Liver (tissue), 9 donors: ENCODE results near the gene KRTAP4-16. TPM values are rescaled to one million over a fixed set of nuclear protein-coding genes. Genes with fewer than 3 reads are reported as not detected.

Experiments
- DNase-seq: peaks from one replicate; pipeline ENCODE4 v3.0.0-alpha.2; 2017; ENCODE audit warnings: low spot score
- H3K27ac ChIP-seq, 2 donors: one replicate each; pipeline ENCODE4 v1.7.0; 2013; ENCODE audit warnings: inconsistent platforms in 2 of 2, low read length in 2 of 2, control low read depth in 1 of 2, low read depth in 1 of 2, mild to moderate bottlenecking in 1 of 2
- H3K27me3 ChIP-seq, 4 donors: one replicate each; pipeline versions ENCODE4 v1.6.1 to v1.7.0; 2013; ENCODE audit warnings: low read length in 3 of 4, inconsistent platforms in 1 of 4, mild to moderate bottlenecking in 1 of 4, moderate library complexity in 1 of 4; ENCODE audit not compliant: control insufficient read depth in 4 of 4, insufficient read depth in 4 of 4
- H3K36me3 ChIP-seq, 4 donors: one replicate each; pipeline versions ENCODE4 v1.6.1 to v1.7.0; 2013; ENCODE audit warnings: low read length in 3 of 4, mild to moderate bottlenecking in 3 of 4, low read depth in 1 of 4, moderate library complexity in 1 of 4; ENCODE audit not compliant: control insufficient read depth in 4 of 4, insufficient read depth in 3 of 4
- H3K4me1 ChIP-seq, 4 donors: one replicate each; pipeline versions ENCODE4 v1.6.1 to v1.7.0; 2013; ENCODE audit warnings: low read length in 3 of 4, mild to moderate bottlenecking in 3 of 4, moderate library complexity in 1 of 4; ENCODE audit not compliant: control insufficient read depth in 4 of 4, insufficient read depth in 4 of 4
- H3K4me3 ChIP-seq, 3 donors: one replicate each; pipeline versions ENCODE4 v1.6.1 to v1.7.0; 2013; ENCODE audit warnings: low read length in 3 of 3, control low read depth in 1 of 3, low read depth in 1 of 3, mild to moderate bottlenecking in 1 of 3
- H3K9ac ChIP-seq, 2 donors: one replicate each; pipeline ENCODE4 v1.7.0; 2013; ENCODE audit warnings: low read length in 2 of 2, mild to moderate bottlenecking in 2 of 2, moderate library complexity in 2 of 2, control low read depth in 1 of 2, low read depth in 1 of 2
- H3K9me3 ChIP-seq, 4 donors: one replicate each; pipeline versions ENCODE4 v1.6.1 to v1.7.0; 2013; ENCODE audit warnings: low read length in 3 of 4; ENCODE audit not compliant: control insufficient read depth in 4 of 4
- EGR1 ChIP-seq, 2 donors: IDR thresholded peaks; 2 replicates each; pipeline ENCODE4 v1.6.1; 2016 to 2018; ENCODE audit warnings: antibody characterized with exemption in 2 of 2, low read depth in 2 of 2
- FOXA2 ChIP-seq: IDR thresholded peaks from 2 replicates; pipeline ENCODE4 v1.6.1; 2016; ENCODE audit warnings: antibody characterized with exemption
- HNF4G ChIP-seq: IDR thresholded peaks from 2 replicates; pipeline ENCODE4 v1.6.1; 2016; ENCODE audit warnings: antibody characterized with exemption
- JUND ChIP-seq, 2 donors: IDR thresholded peaks; 2 replicates each; pipeline ENCODE4 v1.6.1; 2016; ENCODE audit warnings: antibody characterized with exemption in 2 of 2
- RXRA ChIP-seq, 2 donors: IDR thresholded peaks; 2 replicates each; pipeline ENCODE4 v1.6.1; 2017 to 2018; ENCODE audit warnings: antibody characterized with exemption in 2 of 2, mild to moderate bottlenecking in 1 of 2
- TAF1 ChIP-seq: conservative IDR thresholded peaks from 2 replicates; pipeline ENCODE4 v1.6.1; 2016; ENCODE audit warnings: antibody characterized with exemption, mild to moderate bottlenecking
- YY1 ChIP-seq: IDR thresholded peaks from 2 replicates; pipeline ENCODE4 v1.6.1; 2016; ENCODE audit warnings: antibody characterized with exemption, mild to moderate bottlenecking
- WGBS: extraction: QIAGEN DNeasy Blood & Tissue Kit; methylation state at CpG from one replicate; pipeline ENCODE4 v1.1.7; 2013; 5-methylcytosine and 5-hydroxymethylcytosine counted together
- polyA plus RNA-seq, 2 donors: library from polyadenylated mRNA; stranded (reverse) in 1 of 2; unstranded in 1 of 2; fragments of 200-250 nt in 1 of 2; fragments of >200 nt in 1 of 2; fragmentation: Nextera tagmentation in 1 of 2; extraction: Ambion mirVana in 1 of 2; gene quantifications; one replicate each; pipeline versions ENCODE4 v1.2.1 to v1.2.3, GENCODE V29; 2013 to 2015
- total RNA-seq, 2 donors: library from RNA; depleted of rRNA; stranded (reverse); fragments of >200 nt; gene quantifications; one replicate each; pipeline ENCODE4 v1.2.3, GENCODE V29; 2014
- TF ChIP-seq, protein P1 (sequence below): IDR thresholded peaks from 2 replicates; pipeline ENCODE4 v1.6.1; 2016; ENCODE audit warnings: antibody characterized with exemption
- TF ChIP-seq, protein P2 (sequence below): IDR thresholded peaks from 2 replicates; pipeline ENCODE4 v1.6.1; 2016; ENCODE audit warnings: antibody characterized with exemption
- TF ChIP-seq, protein P3 (sequence below): IDR thresholded peaks from 2 replicates; pipeline ENCODE4 v1.6.1; 2016; ENCODE audit warnings: antibody characterized with exemption
- TF ChIP-seq, protein P4 (sequence below): IDR thresholded peaks from 2 replicates; pipeline ENCODE4 v1.6.1; 2016; ENCODE audit warnings: antibody characterized with exemption, mild to moderate bottlenecking
- donor health status: healthy.
- donor health status: healthy.
- donor health status: healthy.
- donor health status: healthy.
- donor health status: healthy.

The KRTAP4-16 gene
- total and polyA plus RNA-seq, 4 donors: not detected

DNA sequence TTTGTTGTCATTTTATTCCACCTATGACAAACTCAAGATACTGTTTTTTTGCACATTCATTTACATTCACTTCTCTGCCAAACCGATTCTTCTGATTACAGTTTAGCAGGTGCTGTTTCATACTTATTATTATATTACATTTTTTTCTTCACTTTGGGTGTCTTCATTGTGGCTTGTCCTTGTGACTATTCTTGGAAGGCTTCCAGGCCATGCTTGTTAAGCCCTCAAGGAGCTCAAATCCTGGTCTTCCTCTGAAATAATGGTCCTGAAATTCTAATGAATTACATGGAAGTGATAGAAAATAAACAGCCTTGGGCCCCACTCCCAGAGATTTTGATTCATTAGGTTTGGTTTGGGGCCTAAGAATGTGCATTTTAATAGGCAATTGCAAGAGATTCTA is 37.7 kb downstream of the KRTAP4-16 start:
- 83% methylated on average over 1 of the region's 1 CpG for WGBS
- H3K4me1 ChIP-seq: no peaks in the 10 kb centered on the region
- no peaks in the 10 kb centered on the region for H3K9me3 ChIP-seq
- no peaks in the 10 kb centered on the region for H3K36me3 ChIP-seq
- H3K27me3 ChIP-seq: peaks cover 0 to 8% (median 0%) of the 10 kb centered on the region in 4 donors
- no peak overlapping the region for H3K4me3 ChIP-seq
- H3K27ac ChIP-seq: no peak overlapping the region
- H3K9ac ChIP-seq: no peak overlapping the region
- no peak for TF ChIP-seq YY1
- TF ChIP-seq EGR1 (IDR thresholded peaks at IDR 0.05; ENCODE audit: low read depth in 2 of 2): no peak
- TF ChIP-seq HNF4G: no peak
- no peak for TF ChIP-seq FOXA2
- TF ChIP-seq, protein P1, sequence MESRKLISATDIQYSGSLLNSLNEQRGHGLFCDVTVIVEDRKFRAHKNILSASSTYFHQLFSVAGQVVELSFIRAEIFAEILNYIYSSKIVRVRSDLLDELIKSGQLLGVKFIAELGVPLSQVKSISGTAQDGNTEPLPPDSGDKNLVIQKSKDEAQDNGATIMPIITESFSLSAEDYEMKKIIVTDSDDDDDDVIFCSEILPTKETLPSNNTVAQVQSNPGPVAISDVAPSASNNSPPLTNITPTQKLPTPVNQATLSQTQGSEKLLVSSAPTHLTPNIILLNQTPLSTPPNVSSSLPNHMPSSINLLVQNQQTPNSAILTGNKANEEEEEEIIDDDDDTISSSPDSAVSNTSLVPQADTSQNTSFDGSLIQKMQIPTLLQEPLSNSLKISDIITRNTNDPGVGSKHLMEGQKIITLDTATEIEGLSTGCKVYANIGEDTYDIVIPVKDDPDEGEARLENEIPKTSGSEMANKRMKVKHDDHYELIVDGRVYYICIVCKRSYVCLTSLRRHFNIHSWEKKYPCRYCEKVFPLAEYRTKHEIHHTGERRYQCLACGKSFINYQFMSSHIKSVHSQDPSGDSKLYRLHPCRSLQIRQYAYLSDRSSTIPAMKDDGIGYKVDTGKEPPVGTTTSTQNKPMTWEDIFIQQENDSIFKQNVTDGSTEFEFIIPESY: no peak
- no peak for TF ChIP-seq TAF1
- TF ChIP-seq, protein P2, sequence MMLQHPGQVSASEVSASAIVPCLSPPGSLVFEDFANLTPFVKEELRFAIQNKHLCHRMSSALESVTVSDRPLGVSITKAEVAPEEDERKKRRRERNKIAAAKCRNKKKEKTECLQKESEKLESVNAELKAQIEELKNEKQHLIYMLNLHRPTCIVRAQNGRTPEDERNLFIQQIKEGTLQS: no peak
- no peak for DNase-seq

DNA sequence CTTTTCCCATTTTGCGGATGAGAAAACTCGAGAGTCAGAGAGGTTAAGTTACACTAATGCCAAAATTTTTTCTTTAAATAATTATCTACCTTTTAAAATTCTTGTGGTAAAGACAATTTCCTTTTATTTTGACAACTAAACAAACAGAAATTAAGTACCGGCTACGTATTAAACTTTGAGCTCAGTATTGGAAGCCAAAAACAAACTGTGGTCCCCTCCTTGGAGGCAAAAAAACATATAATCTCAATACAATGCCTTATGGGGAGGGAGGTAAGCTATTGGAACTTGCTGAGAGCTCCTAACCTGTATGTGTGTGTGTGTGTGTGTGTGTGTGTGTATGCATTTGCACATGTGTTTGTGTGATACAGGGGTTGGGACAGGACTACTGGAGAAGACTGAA is 38.6 kb downstream of the KRTAP4-16 start:
- WGBS: 77% methylated on average over 4 of the region's 4 CpGs
- TF ChIP-seq, protein P1: no peak
- TF ChIP-seq RXRA (IDR thresholded peaks at IDR 0.05): no peak
- TF ChIP-seq HNF4G: no peak
- TF ChIP-seq FOXA2: no peak
- TF ChIP-seq, protein P3, sequence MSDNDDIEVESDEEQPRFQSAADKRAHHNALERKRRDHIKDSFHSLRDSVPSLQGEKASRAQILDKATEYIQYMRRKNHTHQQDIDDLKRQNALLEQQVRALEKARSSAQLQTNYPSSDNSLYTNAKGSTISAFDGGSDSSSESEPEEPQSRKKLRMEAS: no peak
- no peak for TF ChIP-seq JUND (IDR thresholded peaks at IDR 0.05)
- TF ChIP-seq, protein P4, sequence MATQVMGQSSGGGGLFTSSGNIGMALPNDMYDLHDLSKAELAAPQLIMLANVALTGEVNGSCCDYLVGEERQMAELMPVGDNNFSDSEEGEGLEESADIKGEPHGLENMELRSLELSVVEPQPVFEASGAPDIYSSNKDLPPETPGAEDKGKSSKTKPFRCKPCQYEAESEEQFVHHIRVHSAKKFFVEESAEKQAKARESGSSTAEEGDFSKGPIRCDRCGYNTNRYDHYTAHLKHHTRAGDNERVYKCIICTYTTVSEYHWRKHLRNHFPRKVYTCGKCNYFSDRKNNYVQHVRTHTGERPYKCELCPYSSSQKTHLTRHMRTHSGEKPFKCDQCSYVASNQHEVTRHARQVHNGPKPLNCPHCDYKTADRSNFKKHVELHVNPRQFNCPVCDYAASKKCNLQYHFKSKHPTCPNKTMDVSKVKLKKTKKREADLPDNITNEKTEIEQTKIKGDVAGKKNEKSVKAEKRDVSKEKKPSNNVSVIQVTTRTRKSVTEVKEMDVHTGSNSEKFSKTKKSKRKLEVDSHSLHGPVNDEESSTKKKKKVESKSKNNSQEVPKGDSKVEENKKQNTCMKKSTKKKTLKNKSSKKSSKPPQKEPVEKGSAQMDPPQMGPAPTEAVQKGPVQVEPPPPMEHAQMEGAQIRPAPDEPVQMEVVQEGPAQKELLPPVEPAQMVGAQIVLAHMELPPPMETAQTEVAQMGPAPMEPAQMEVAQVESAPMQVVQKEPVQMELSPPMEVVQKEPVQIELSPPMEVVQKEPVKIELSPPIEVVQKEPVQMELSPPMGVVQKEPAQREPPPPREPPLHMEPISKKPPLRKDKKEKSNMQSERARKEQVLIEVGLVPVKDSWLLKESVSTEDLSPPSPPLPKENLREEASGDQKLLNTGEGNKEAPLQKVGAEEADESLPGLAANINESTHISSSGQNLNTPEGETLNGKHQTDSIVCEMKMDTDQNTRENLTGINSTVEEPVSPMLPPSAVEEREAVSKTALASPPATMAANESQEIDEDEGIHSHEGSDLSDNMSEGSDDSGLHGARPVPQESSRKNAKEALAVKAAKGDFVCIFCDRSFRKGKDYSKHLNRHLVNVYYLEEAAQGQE: no peak
- TF ChIP-seq TAF1: no peak

More for the DNA sequence above, 38.6 kb downstream of the KRTAP4-16 start:
- Histone ChIP-seq H3K4me3 (no peak overlapping the region), H3K9ac (no peak overlapping the region), H3K9me3 (no peaks in the 10 kb centered on the region), H3K4me1 (no peaks in the 10 kb centered on the region), H3K27ac (no peak overlapping the region), H3K27me3 (peaks cover 0 to 9% (median 0%) of the 10 kb centered on the region in 4 donors), H3K36me3 (no peaks in the 10 kb centered on the region)
- DNase-seq: no peak
